MM.1S (cell line): ENCODE results near the gene RUNDC3A.

Source experiments
- DNase-seq: peaks from one replicate; pipeline ENCODE4 v3.0.0-alpha.2; 2015
- H2AFZ ChIP-seq: fragments of 300-600 bp; sonication (generic); 2 replicates; pipeline ENCODE4 v1.6.0; 2016; ENCODE audit warnings: antibody characterized with exemption, low read length
- H3F3A ChIP-seq: fragments of 300-600 bp; sonication (generic); 2 replicates; pipeline ENCODE4 v1.6.1; 2016; ENCODE audit warnings: mild to moderate bottlenecking, antibody characterized with exemption, low read length, moderate library complexity, mixed read lengths; ENCODE audit not compliant: insufficient read depth
- H3K27ac ChIP-seq: fragments of 300-600 bp; sonication (generic); 2 replicates; pipeline ENCODE4 v1.5.1; 2016; ENCODE audit warnings: mild to moderate bottlenecking, low read length
- H3K27me3 ChIP-seq: fragments of 300-600 bp; sonication (generic); replicated peaks from 2 replicates; pipeline ENCODE4 v1.6.0; 2016; ENCODE audit warnings: low read length; ENCODE audit not compliant: insufficient read depth
- H3K36me3 ChIP-seq: fragments of 300-600 bp; sonication (generic); replicated peaks from 2 replicates; pipeline ENCODE4 v1.6.1; 2016; ENCODE audit warnings: mild to moderate bottlenecking, low read length, mixed read lengths; ENCODE audit not compliant: insufficient read depth
- H3K4me1 ChIP-seq: fragments of 300-600 bp; sonication (generic); 2 replicates; pipeline ENCODE4 v1.6.1; 2016; ENCODE audit warnings: low read length, mixed read lengths
- H3K4me2 ChIP-seq: fragments of 300-600 bp; sonication (generic); 2 replicates; pipeline ENCODE4 v1.6.0; 2016; ENCODE audit warnings: low read depth, low read length
- H3K4me3 ChIP-seq: fragments of 300-600 bp; sonication (generic); 2 replicates; pipeline ENCODE4 v1.5.1; 2016; ENCODE audit warnings: low read length, mixed read lengths
- H3K79me2 ChIP-seq: fragments of 300-600 bp; sonication (generic); 2 replicates; pipeline ENCODE4 v1.6.1; 2016; ENCODE audit warnings: mixed run types, low read length, mixed read lengths
- H3K9ac ChIP-seq: fragments of 300-600 bp; sonication (generic); 2 replicates; pipeline ENCODE4 v1.6.1; 2016; ENCODE audit warnings: low read length, mixed read lengths
- H3K9me2 ChIP-seq: fragments of 300-600 bp; sonication (generic); replicated peaks from 2 replicates; pipeline ENCODE4 v1.6.1; 2016; ENCODE audit warnings: mild to moderate bottlenecking, low read length, mixed read lengths; ENCODE audit not compliant: insufficient read depth
- H3K9me3 ChIP-seq: fragments of 300-600 bp; sonication (generic); replicated peaks from 2 replicates; pipeline ENCODE4 v1.6.1; 2016; ENCODE audit warnings: mild to moderate bottlenecking, low read length, mixed read lengths; ENCODE audit not compliant: insufficient read depth
- H4K20me1 ChIP-seq: fragments of 300-600 bp; sonication (generic); 2 replicates; pipeline ENCODE4 v1.6.1; 2016; ENCODE audit warnings: mild to moderate bottlenecking, low read length, moderate library complexity, mixed read lengths; ENCODE audit not compliant: insufficient read depth
- CTCF ChIP-seq: fragments of 300-600 bp; sonication (generic); IDR thresholded peaks from 2 replicates; pipeline ENCODE4 v1.5.1; 2016; ENCODE audit warnings: antibody characterized with exemption, low read length, mixed read lengths
- EZH2 ChIP-seq: fragments of 300-600 bp; sonication (generic); optimal IDR thresholded peaks from 2 replicates; pipeline ENCODE3; 2017; ENCODE audit warnings: low read depth, mild to moderate bottlenecking, antibody characterized with exemption, low read length, mixed read lengths
- EZH2phosphoT487 ChIP-seq: fragments of 300-600 bp; sonication (generic); IDR thresholded peaks from 2 replicates; pipeline ENCODE4 v1.6.1; 2018; ENCODE audit warnings: antibody characterized with exemption, low read length

RUNDC3A gene

GRCh38 chr17:44348234-44348987 is 40.0 kb downstream of the RUNDC3A start:
- TF ChIP-seq CTCF (no peak), EZH2 (no peak), EZH2phosphoT487 (no peak)
- Histone ChIP-seq H3K9ac (no peak overlapping the region), H3K4me3 (no peak overlapping the region), H3F3A (no peaks in the 10 kb centered on the region; the same call in 1 of the 2 replicates), H3K9me3 (no peaks in the 10 kb centered on the region), H2AFZ (no peak overlapping the region), H3K27ac (peak overlapping the region; percentile 29; the same call in 1 of the 2 replicates), H4K20me1 (no peaks in the 10 kb centered on the region), H3K79me2 (no peaks in the 10 kb centered on the region), H3K9me2 (no peaks in the 10 kb centered on the region), H3K27me3 (no peaks in the 10 kb centered on the region), H3K4me1 (peaks cover 18% of the 10 kb centered on the region), H3K36me3 (no peaks in the 10 kb centered on the region), H3K4me2 (peak overlapping the region; percentile 12; the same call in 1 of the 2 replicates)
- peak; percentile 27 for DNase-seq

GRCh38 chr17:44348988-44349364 is 40.6 kb downstream of the RUNDC3A start:
- no peak overlapping the region for H3K4me2 ChIP-seq
- H3K36me3 ChIP-seq, result no peaks in the 10 kb centered on the region
- TF ChIP-seq EZH2phosphoT487 (no peak), CTCF (no peak), EZH2 (no peak)
- DNase-seq, result no peak
- no peaks in the 10 kb centered on the region for H3K9me2 ChIP-seq
- no peaks in the 10 kb centered on the region for H3K27me3 ChIP-seq
- H4K20me1 ChIP-seq, result no peaks in the 10 kb centered on the region
- H2AFZ ChIP-seq, result no peak overlapping the region
- no peak overlapping the region for H3K9ac ChIP-seq
- H3K4me3 ChIP-seq, result no peak overlapping the region
- H3F3A ChIP-seq, result no peaks in the 10 kb centered on the region; the same call in 1 of the 2 replicates
- no peaks in the 10 kb centered on the region for H3K79me2 ChIP-seq
- H3K4me1 ChIP-seq, result peaks cover 18% of the 10 kb centered on the region
- no peak overlapping the region for H3K27ac ChIP-seq
- H3K9me3 ChIP-seq, result no peaks in the 10 kb centered on the region

GRCh38 chr17:44349553-44350070 is 41.2 kb downstream of the RUNDC3A start:
- no peaks in the 10 kb centered on the region for H3K36me3 ChIP-seq
- H3K9me2 ChIP-seq, result no peaks in the 10 kb centered on the region
- no peak overlapping the region for H3K9ac ChIP-seq
- no peaks in the 10 kb centered on the region; the same call in 1 of the 2 replicates for H3F3A ChIP-seq
- peaks cover 18% of the 10 kb centered on the region for H3K4me1 ChIP-seq
- no peak for DNase-seq
- H3K4me2 ChIP-seq, result no peak overlapping the region
- no peak overlapping the region for H2AFZ ChIP-seq
- H4K20me1 ChIP-seq, result no peaks in the 10 kb centered on the region
- no peak overlapping the region for H3K4me3 ChIP-seq
- H3K79me2 ChIP-seq, result no peaks in the 10 kb centered on the region
- no peak overlapping the region for H3K27ac ChIP-seq
- H3K9me3 ChIP-seq, result no peaks in the 10 kb centered on the region
- H3K27me3 ChIP-seq, result no peaks in the 10 kb centered on the region
- TF ChIP-seq CTCF (no peak), EZH2 (no peak), EZH2phosphoT487 (no peak)
